SH-SY5Y (cell line): ENCODE data around the gene PLEKHG4B.

Source experiments
- GATA2 ChIP-seq: IDR thresholded peaks from 2 replicates; pipeline ENCODE4 v1.6.1; 2011; ENCODE audit warnings: mild to moderate bottlenecking, low read depth, low read length
- GATA3 ChIP-seq: IDR thresholded peaks from 2 replicates; pipeline ENCODE4 v1.6.1; 2011; ENCODE audit warnings: low read depth, mild to moderate bottlenecking, low read length, moderate library complexity

Gene PLEKHG4B

GRCh38 chr5:234450-234849 is 142.5 kb downstream of the PLEKHG4B start:
- TF ChIP-seq GATA2, result no peak
- TF ChIP-seq GATA3, result no peak
